HG02943 (cell line): ENCODE data around the gene RBM28.
"Not testable (repeated sequence)": the region's sequence is repeated elsewhere in the genome, so short reads cannot be mapped to it uniquely, and the experiment has no call there.

Source experiments
- ATAC-seq: cut with Tn5 transposase; IDR thresholded peaks from one replicate; pipeline ENCODE4 v1.9.1; 2021; ENCODE audit warnings: mild to moderate bottlenecking, low read depth, moderate library complexity; ENCODE audit not compliant: unreplicated experiment

Gene RBM28

DNA sequence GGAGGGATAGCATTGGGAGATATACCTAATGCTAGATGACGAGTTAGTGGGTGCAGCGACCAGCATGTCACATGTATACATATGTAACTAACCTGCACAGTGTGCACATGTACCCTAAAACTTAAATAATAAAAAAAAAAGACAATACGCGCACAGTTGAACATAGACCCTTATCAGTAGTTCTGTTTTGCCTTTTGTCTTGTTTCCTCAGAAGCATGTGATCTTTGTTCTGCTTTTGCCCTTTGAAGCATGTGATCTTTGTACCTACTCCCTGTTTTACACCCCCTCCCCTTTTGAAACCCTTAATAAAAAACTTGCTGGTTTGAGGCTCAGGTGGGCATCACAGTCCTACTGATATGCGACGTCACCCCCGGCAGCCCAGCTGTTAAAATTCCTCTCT, 45.7 kb downstream of the RBM28 start:
- ATAC-seq: not testable (repeated sequence)

GRCh38 chr7:128287556-128287955, 56.2 kb downstream of the RBM28 start:
- ATAC-seq: no peak

- no peak for ATAC-seq
Observed at GRCh38 chr7:128284102-128284501, 59.6 kb downstream of the RBM28 start.

- no peak for ATAC-seq
Observed at GRCh38 chr7:128281605-128282380, 61.9 kb downstream of the RBM28 start.

- ATAC-seq: not testable (repeated sequence)
Observed at GRCh38 chr7:128280451-128280850, 63.3 kb downstream of the RBM28 start.

- no peak for ATAC-seq
Observed at GRCh38 chr7:128279124-128279713, 64.5 kb downstream of the RBM28 start.

DNA sequence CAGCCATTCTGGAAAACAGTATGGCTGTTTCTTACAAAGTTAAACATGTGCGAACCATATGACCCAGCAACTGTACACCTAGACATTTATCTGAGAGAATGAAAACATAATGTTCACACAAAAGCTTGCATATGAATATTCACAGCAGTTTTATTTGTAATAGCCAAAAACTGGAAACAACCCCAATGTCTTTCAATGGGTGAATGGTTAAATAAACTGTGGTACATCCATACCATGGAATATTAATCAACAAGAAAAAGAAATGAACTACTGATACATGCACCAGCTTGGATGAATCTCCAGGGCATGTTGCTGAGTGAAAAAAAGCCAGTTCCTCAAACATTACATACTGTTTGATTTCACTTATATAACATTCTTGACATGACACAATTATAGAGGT, 65.3 kb downstream of the RBM28 start:
- no peak for ATAC-seq

- ATAC-seq: no peak
Observed at GRCh38 chr7:128275681-128276080, 68.0 kb downstream of the RBM28 start.

DNA sequence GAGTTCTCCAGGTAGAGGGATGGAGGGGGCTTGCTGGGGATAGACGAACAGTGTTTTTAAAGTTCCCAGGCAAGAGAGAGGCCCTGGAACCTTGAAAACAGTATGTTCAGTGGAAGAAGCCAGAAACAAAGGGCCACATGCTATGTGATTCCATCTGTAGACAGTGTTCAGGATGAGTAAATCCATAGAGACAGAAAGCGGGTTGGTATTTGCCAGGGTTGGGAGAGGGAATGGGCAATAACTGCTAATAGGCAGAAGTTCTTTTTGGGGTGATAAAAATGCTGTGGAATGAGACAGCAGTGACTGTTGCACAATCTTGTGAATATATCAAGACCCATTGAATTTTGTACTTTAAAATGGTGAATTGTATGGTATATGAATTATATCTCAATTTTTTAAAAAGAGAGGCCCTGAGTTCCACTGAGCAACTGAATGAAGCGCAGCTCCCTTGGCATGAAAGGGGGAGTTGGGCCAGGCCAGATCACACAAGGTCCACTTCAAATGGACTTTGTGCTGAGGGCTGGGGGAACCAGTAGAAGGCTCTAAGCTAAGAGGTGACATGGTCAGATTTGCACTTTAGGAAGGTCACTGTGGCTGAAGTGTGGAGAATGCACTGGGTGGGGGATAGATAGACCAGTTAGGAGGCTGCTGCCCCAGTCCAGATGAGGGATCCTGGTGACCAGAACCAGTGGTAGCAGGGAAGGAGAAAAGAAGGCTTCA, 68.7 kb downstream of the RBM28 start:
- ATAC-seq: no peak

GRCh38 chr7:128274246-128274883, 69.3 kb downstream of the RBM28 start:
- ATAC-seq: no peak

DNA sequence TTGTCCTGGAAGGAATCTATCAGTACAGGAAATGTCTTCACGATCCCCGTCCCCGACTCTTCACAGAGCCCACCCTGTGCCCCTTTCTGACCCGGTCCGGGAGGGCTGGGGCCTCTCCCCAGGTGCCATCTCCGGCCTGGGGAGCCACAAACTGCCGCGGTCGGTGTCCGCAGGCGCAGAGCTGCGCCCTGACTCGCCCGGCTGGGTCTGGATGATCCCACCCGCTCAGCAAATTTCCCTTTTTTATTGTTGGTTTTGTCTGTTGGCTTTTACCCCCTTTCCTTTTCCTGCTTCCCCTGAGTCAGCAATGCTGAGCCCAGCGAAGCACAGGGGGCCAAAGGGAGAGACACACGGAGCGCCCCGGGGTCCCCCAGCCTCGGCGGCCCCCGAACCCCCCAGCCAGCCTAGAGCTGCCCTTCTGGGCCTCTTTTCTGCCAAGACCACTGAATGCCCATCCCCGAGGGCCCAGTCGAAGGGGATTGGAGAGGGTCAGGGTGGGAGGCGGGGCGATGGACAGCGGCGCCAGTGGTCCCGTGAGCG, 71.7 kb downstream of the RBM28 start:
- ATAC-seq: no peak

DNA sequence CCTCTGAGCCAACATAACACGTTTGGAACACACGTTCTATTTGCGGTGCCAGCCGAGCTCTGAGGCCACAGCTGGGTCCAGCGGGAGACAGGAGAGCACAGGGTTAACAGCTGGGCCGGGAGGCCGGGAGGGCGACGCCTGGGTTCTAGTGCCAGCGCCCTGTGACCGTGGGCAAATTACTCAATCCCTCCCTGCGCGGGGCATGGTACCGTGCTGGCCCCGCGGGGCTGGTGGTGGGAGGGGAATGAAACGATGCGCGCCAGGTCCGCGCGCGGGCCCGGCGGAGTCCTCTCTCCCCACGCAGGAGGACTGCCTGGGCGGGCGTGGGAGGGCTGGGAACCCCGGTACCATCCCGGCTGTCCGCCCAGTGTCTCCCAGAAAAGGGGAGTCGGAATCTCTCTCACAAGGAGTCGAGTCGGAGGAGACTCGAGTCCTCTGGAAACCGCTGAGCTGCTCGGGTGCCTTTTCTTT, 72.2 kb downstream of the RBM28 start:
- ATAC-seq: no peak

- no peak for ATAC-seq
Observed at GRCh38 chr7:128270826-128271272, 72.9 kb downstream of the RBM28 start.

DNA sequence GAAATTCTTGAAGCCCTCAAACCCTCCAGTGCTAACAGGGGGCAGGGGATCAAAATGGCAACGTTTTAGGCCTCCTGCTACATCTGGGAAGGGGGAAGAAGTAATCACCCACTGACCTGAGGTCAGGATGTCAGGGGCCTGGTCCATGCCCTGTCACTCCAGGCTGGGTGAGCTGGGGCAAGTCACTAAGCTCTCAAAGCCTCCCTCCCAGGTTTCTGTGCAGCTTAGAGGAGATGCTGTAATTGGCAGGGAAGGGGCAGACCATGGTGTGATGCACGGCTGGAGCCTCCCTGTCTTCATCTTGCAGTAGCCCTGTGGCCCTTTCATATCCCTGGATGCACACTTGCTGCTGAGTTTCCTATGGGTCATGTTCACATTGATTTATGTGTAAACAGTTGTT, 75.5 kb downstream of the RBM28 start:
- ATAC-seq: no peak

DNA sequence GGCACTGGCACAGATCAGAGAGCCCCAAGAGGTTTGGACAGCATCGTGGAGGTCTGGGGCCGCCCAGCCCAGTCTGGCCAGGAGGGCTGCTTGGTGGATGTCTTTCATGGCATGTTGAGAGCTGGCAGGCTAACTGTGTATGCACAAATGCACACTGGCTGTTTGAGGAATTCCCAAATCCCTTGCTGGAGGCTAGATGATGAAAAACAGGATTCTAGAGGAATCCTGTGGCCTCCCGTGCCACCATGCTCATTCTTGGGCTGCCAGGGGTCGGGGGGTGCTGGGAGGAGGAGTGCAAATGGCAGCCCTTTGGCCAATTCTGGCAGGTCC, 76.1 kb downstream of the RBM28 start:
- ATAC-seq: no peak

DNA sequence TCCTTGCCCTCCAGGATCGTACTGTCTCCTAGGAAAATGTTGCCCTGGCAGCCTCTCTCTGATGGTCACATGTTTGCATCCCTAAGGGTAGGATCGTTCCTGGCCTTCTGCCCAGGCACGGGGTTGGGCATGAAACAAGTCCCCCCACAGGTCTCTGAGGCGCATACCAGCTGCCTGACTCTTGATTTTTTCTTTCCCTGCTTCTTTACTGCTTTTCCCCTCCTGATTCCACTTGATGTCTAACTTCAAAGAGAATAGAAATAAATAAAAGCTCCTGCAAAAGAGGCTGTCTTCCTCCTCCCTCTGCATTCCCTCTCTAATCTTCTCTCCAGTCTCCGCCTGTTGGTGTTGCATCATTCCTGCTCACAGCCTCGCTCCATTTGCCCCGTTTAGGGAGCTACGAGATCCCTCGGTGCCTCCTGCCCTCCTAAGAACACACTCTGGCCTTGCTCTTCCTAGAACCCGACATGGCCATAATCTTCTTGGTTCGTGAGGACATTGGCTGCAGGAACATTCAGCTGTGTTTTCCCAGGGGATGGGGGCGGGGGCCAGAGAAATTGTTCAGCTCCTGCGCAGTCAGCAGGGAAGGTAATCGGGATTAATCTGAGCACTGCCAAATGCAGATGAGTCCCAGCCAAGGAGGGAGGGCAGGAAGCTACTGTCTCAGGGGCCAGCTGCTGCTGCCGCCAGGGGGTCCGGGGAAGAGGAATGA, 76.7 kb downstream of the RBM28 start:
- no peak for ATAC-seq

- no peak for ATAC-seq
Observed at GRCh38 chr7:128266529-128266882, 77.2 kb downstream of the RBM28 start.

DNA sequence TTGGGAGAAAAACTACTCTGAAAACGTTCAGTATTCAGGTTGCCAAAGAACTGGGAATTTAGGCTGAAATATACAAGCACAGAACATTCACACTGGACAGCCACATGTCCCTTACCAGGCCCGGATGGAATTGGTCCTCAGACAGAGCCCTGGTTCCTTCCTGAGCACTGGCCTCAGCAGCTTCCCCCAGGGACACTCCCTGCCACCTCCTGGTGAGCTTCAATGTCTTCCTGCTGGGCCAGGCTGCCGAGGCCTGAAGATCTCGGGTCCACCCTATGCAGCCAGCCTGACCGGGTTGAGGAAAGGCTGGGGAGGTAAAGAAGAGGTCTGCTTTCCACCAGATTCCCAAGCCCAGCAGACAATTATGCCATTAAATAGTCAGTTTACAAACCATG, 77.8 kb downstream of the RBM28 start:
- ATAC-seq: no peak

DNA sequence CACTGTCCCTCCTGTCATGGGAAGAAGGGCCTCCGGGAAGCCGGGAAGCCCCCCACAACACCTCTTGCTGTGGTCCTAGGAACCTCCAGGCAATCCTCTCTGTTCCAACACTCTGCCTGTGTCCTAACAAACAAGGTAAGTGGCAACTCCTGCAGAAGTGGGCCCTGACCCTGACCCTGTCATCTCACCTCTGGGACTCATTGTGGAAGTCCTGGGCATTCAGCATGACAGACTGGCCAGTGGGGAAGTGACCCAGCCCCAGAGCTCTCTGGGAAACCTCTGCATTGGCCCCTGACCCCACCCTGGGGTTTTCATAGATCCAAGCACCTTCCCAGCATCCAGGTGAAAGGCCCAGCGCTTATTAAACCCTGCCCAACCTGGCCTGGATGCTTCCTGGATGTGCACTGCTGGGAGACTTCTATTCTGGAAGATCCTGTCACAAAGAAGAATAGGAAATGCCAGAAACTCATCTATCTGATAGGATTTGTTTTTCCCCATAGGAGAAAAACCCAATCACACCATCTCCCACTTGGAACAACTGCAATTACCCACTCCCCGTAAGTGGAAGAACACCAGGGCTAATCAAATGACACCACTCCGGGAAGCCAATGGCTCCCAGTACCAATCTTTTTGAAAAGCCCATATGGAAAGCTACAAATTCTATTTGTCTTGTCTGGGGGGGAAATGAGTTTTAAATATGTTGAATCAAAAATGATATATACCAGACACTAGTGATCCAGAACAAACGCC, 78.4 kb downstream of the RBM28 start:
- no peak for ATAC-seq

DNA sequence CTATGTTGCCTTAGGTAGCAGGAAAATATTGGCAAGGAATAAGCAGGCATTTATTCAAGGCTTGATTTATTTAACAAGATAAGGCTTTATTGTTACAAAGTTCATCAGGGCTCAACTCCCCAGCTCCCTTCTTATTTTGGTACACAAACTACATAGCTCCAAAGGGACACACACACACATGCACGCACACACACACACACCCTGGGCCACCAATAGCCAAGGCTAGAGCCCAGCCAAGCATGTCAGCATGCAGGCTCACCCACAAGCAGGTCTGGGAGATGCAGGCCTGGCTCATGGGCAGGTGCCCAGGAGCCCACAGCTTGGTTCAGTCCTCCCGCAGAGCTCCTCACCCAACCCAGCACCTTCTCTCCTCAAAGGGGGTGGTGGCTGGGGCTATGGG, 79.2 kb downstream of the RBM28 start:
- ATAC-seq: no peak
